ENCODE data around the gene HORMAD2. TPM values are rescaled to one million over a fixed set of nuclear protein-coding genes. Genes with fewer than 3 reads are reported as not detected.
"Not testable (repeated sequence)": the region's sequence is repeated elsewhere in the genome, so short reads cannot be mapped to it uniquely, and the experiment has no call there.

HORMAD2 gene
- polyA plus RNA-seq, 4 donors, result 0.10 TPM; not detected in 3

DNA sequence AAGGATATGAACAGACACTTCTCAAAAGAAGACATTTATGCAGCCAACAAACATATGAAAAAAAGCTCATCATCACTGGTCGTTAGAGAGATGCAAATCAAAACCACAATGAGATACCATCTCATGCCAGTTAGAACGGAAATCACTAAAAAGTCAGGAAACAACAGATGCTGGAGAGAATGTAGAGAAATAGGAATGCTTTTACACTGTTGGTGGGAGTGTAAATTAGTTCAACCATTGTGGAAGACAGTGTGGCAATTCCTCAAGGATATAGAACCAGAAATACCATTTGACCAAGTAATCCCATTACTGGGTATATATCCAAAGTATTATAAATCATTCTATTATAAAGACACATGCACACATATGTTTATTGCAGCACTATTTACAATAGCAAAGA is 20.5 kb downstream of the HORMAD2 start:
- DNase-seq (ENCODE audit: low read depth in 4 of 4, low spot score in 3 of 4), result not testable (repeated sequence)

DNA sequence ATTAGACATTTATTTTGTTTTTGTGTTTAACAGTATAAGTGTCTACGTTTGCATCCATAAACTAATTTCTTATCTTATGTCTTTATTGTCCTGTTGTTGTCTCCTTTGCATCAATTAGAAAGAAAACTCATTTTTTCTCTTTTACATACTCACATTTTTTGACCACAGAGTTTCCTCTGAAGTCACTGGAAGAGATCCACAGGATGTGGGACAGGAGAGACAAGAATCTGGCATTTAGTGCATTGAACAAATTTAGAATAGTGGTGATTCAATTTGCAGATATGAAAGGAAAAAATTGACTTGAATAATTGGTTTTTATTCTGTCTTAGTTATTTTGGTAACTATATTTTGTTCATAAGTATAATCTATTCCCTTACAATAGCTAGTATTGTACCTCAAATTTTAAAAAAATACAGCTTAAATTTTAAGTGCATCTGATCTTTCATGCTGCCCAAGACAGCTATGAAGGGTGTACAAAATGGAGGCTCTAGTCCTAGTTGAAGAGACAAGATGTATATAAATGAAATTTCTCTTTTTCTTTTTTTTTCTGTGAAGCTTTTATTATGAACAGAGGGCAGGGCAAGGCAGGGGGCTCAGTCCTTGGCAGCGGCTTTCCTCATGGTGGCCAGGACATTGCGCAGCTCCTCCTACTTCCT is 24.4 kb downstream of the HORMAD2 start:
- no peak for DNase-seq (ENCODE audit: low read depth in 4 of 4, low spot score in 3 of 4)

DNA sequence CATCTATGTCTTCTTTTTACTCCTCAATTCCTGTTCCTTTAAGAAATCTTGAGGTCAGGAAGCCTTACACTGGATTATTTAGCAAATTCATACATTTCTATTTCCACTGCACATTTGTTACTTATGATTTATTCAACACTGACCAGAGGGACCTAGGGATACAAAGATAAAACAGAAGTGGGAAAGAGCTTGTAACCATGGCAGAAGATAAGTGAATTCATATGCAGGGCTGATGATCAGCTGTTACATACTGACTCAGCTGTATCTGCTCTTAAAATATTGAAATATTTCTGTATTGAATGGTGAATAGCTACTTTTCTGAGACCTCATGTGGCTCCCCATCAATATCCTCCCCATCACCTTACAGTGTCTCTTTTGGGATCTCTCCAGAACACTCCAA is 25.2 kb downstream of the HORMAD2 start:
- DNase-seq (ENCODE audit: low read depth in 4 of 4, low spot score in 3 of 4), result no peak

DNA sequence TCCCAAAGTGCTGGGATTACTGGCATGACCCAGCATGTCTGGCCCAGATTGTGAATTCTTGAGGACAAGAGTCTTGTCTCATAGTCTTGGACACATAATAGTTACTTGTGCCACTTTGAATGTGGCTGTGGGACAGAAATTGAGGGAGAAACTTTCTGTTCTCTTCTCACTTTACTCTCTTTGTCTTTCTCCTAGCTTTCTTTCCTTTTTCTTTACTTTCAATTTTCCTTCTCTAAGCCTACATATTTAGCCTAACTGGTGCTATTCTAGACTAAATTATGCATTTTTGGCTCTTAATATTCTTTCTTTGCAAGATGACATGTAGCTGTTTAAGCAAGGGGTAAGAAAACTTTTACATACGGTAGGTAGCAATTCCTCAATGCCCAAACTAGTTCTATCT is 33.2 kb downstream of the HORMAD2 start:
- DNase-seq (ENCODE audit: low read depth in 4 of 4, low spot score in 3 of 4), result no peak

DNA sequence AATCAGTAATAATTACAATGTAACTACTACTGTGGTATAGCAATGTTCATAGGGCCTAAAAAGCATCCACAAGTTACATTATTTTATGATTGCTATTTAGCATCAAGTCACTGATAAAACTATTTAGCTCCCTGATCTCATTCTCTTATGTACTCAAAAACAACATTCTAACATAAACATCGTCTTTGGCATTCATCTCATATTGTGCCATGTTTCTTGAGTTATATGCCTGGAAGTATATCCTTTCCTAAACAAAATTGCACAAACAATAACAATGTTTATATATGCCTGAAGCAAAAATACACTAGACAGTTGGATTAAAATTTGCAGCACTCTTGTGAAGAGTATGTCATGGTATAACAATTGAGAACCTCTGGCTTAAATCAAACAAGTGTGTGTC is 34.1 kb downstream of the HORMAD2 start:
- DNase-seq (ENCODE audit: low read depth in 4 of 4, low spot score in 3 of 4), result no peak

DNA sequence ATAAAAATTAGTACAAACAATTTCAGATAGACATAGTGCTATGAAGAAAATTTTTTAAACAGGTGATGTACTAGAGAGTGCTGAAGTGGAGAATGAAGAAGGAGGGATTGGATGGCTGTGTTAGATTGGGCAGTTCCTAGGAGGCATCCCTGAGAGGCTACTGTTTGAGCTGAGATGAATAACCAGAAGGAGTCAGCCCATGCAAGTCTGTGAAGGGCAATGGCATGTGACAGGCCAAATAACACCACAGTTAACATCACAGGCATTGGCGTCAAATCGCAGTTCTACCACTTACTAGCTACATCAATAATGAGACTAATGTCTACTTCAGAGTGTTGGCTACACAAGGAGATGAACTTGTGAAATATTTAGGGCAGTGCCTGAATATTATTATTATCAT is 35.4 kb downstream of the HORMAD2 start:
- no peak for DNase-seq (ENCODE audit: low read depth in 4 of 4, low spot score in 3 of 4)

DNA sequence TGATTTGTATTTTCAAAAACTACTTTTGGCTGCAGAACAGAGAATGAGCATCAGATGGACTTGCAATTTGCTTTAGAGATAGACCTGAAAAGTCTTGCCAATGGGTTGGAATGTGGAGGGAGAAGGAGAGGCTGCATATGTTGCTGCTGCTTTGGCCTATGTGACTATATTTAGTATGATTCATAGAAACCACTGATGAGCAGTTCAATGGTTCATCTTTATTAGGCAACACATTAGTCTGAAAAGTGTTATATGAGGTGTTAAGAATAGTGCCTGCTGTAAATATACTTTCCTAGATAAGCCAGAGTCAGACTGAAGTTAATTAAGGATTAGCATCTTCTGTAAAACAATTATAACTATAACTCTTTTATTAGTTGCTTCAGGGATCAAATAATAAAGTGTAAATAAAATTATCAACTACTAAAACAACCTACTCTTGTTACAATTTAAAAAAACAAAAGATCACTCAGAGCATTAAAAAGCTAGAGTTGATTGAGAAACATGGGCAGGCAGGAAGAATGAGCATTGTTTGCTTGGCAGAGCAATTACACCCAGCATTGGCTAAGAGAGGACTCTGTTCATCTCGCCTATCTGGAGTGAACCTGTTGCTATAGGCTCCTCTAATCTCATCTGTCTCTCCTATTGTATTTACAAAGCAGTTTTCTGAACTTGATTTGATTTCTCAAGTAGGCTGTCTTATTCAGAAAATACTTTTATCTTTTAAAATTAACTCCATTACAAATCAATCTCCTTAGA is 36.3 kb downstream of the HORMAD2 start:
- DNase-seq (ENCODE audit: low read depth in 4 of 4, low spot score in 3 of 4), result no peak

DNA sequence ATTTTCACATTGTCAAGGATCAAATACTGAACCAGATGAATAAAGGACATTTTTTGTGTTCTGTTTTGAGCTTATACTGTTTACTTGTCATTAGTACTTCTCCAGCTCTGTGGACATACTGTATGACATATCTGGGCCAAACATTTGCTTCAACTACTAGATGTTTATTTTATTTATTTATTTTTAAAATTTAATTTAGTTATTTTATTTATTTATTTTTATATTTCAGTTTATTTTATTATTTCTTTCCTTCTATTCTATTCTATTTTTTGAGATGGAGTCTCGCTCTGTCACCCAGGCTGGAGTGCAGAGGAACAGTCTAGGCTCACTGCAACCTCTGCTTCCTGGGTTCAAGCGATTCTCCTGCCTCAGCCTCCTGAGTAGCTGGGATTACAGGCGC is 37.0 kb downstream of the HORMAD2 start:
- no peak for DNase-seq (ENCODE audit: low read depth in 4 of 4, low spot score in 3 of 4)

DNA sequence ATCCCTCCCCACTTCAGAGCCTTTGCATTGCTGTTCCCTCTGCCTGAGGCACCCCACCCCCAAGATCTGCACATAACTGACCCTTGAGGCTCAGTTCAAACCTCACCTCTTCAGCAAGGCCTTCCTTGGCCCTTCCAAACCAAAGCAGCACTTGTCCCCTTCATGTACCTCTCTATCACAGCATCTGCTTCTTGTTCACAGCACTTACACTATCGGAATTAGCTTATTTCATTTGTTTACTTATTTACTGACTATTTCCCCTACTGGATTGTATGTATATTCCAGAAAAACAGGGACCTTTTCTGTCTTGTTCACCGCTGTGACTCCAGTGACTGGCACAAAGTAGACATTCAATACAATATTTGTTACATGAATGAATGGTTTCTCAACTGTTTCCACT is 38.0 kb downstream of the HORMAD2 start:
- DNase-seq (ENCODE audit: low read depth in 4 of 4, low spot score in 3 of 4), result no peak

DNA sequence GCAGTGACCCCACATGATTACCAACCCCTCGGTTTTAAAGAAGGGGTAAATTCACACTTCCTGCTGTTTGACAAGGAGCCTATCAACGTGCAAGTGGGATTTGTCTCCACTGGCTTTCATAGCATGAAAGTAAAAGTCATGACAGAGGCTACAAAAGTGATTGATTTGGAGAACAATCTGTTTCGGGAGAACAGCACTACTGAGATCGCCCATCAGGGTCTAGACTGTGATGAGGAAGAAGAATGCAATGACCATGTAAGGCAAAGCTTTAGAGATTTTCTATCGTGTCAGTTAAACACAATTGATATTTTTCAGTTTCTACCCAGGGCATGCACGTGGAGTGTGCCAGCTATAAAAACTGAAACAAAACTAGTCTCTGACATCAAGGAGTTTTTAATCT is 41.7 kb downstream of the HORMAD2 start:
- peak in 2 of 4 donors; percentile 7 to 24 for DNase-seq (ENCODE audit: low read depth in 4 of 4, low spot score in 3 of 4)

DNA sequence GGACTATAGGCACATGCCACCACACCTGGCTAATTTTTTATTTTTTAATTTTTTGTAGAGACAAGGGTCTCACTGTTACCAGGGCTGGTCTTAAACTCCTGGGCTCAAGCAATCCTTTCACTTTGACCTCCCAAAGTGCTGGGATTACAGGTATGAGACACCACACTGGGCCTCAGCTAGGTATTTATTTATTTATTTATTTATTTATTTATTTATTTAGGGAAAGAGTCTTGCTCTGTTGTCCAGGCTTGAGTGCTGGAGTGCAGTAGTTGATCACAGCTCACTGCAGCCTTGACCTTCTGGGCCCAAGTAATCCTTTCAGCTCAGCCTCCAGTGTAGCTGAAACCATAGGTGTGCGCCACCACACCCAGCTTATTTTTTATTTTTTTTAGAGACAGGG is 43.2 kb downstream of the HORMAD2 start:
- DNase-seq (ENCODE audit: low read depth in 4 of 4, low spot score in 3 of 4), result no peak

DNA sequence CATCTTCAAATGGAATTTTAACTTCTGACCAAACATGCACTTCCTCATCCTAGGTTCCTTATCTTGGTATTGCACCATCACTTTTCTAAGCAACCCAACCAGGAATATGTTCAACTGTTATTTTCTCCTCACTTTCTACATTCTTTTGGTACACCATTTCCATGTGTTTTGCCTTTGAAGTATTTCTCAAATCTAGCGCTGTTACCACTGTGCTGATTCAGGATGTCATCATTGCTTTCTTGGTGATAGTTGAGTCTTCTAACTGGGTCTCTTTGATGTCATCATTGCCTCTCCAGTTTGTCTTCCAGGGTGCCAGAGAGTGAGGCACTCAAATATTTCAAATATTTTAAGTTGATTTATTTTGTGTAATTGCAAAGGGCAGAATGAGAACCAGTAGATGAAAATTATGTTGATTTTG is 47.5 kb downstream of the HORMAD2 start:
- no peak for DNase-seq (ENCODE audit: low read depth in 4 of 4, low spot score in 3 of 4)

DNA sequence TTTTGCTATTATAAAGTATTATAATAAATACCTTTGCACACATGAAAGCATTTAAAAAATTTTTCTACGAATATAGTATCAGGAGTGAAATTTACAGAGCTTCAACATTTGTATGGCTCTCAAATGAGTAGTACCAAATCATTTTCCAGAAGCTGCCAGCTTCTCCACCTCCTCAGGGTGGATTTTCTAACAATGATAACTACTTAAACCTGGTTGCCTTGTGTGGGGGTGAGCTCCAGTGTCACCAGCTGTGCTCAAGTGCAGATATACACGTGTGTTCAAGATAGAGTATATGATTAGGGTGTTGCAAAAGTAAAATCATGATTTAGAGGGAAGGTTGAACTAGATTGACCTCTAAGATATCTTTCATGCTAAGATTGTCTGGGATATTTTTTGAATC is 48.2 kb downstream of the HORMAD2 start:
- DNase-seq (ENCODE audit: low read depth in 4 of 4, low spot score in 3 of 4), result no peak

DNA sequence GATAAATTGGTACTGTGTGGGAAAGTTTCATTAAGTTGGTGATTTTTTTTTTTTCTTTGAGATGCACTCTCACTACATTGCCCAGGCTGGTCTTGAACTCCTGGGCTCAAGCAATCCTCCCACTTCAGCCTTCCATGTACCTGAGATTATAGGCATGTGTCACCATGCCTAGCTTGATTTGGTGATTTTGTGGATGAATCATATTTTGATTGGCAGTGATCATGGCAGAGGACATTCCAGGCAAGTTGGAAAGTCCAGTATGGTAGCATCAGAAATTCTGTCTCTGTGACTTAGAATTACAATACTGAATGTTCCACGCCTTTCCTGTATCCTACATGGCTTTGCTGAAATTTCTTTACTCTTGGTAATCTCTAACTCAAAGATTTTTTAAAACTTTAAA is 49.4 kb downstream of the HORMAD2 start:
- no peak for DNase-seq (ENCODE audit: low read depth in 4 of 4, low spot score in 3 of 4)

DNA sequence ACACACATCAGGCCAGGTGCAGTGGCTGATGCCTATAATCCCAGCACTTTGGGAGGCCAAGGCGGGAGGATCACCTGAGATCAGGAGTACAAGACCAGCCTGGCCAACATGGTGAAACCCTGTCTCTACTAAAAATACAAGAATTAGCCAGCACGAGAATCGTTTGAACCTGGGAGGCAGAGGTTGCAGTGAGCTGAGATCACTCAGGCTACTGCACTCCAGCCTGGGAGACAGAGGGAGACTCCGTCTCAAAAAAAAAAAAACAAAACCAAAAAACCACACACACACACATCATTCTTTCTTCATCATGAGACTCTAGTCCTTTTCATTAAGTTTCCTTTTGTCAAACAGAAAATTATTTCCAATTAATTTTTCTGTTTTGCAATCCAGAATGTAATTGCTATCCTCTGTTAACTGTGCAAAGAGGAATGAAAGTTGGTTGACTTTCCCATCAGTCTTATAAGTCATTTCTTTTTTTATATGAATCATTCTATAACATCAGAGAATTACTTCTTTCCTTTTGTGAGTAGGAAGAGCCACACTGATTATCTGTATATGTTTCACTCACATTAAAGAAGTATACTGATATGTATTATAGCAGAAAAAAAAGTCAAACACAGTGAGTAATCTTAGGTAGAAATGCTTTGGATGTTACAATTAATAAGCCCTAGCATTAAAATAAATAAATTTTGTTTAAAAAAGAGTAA is 52.2 kb downstream of the HORMAD2 start:
- no peak for DNase-seq (ENCODE audit: low read depth in 4 of 4, low spot score in 3 of 4)

DNA sequence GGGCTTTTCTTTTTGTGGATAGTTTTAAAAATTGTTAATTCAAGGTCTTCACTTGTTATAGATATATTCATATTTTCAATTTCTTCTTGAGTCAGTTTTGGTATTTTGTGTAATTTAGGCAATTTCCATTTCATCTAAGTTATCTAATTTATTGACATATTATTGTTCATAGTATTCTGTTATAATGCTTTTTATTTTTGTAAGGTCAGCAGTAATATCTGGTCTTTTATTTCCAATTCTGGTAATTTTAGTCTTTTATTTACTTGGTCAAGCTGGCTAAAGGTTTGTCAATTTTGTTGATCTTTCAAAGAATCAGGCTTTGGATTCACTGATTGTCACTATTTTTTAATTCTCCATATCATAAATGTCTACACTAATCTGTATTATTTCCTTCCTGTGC is 60.1 kb downstream of the HORMAD2 start:
- no peak for DNase-seq (ENCODE audit: low read depth in 4 of 4, low spot score in 3 of 4)

DNA sequence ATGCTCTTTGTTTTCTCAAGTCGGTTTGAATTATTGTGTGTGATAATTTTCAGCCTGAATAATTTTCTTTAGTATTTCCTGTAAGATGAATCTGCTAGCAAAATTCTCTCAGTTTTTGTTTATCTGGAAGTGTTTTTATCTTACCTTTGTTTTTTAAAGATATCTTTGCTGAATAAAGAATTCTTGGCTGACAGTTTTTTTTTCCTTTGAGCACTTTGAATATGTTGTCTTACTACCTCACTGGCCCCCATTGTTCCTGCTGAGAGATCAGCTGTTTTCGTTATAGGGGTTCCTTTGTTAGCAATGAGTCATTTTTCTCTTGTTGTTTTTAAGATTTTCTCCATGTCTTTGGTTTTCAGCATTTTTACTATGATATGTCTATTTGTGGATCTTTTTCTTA is 63.0 kb downstream of the HORMAD2 start:
- DNase-seq (ENCODE audit: low read depth in 4 of 4, low spot score in 3 of 4), result no peak

DNA sequence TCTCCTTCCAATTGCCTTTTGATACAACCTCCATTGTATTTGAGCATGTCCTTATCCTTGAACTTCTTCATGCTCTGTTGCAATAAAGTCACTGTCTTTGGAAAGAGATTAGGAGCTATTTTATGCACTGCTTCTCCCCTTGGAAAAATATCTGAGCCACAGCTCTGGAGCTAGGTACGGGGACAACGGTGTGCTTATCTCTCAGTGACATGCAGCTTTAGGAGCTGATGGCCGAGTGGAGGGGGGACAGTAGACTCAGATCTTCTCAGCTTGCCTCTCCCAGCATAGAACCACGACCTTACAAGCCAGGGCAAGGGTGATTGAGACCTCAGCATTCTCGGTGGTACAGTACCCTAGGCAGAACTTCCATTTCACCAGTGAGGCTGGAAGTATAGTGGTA is 64.1 kb downstream of the HORMAD2 start:
- DNase-seq (ENCODE audit: low read depth in 4 of 4, low spot score in 3 of 4), result no peak

DNA sequence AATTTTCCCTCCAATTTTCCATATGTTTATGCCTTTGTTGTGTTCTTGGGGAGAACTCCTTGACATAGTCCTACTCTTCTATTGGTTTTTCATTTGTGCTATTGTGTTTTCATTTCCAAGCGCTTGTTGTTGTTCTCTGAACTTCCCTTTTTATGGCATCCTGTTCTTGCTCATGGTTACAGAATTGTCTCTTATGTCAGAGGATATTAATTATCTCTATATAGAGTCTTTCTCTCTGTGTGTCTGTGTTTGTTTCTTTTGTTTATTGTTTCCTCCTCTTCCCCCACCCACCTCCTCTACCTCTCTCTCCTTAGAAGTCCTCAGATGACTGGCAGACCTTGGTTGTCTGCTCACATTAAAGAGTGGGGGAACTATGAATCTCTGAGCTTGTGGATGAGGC is 69.9 kb downstream of the HORMAD2 start:
- DNase-seq (ENCODE audit: low read depth in 4 of 4, low spot score in 3 of 4), result no peak

DNA sequence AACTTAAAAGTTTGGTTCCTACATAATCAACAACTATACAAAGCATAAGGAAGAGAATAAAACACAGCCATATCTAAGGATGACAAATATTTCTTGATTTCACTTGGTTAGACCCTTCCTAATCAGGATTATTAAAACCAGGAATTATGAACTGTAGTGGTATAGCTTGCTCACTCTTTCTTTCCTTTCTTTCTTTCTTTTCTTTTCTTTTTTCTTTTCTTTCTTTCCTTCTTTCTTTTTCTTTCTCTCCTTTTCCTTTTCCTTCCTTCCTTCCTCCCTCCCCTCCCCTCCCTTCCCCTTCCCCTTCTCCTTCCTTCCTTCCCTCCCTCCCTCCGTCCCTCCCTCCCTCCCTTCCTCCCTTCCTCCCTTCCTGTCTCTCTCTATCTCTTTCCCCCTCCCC is 78.0 kb downstream of the HORMAD2 start:
- no peak for DNase-seq (ENCODE audit: low read depth in 4 of 4, low spot score in 3 of 4)

DNA sequence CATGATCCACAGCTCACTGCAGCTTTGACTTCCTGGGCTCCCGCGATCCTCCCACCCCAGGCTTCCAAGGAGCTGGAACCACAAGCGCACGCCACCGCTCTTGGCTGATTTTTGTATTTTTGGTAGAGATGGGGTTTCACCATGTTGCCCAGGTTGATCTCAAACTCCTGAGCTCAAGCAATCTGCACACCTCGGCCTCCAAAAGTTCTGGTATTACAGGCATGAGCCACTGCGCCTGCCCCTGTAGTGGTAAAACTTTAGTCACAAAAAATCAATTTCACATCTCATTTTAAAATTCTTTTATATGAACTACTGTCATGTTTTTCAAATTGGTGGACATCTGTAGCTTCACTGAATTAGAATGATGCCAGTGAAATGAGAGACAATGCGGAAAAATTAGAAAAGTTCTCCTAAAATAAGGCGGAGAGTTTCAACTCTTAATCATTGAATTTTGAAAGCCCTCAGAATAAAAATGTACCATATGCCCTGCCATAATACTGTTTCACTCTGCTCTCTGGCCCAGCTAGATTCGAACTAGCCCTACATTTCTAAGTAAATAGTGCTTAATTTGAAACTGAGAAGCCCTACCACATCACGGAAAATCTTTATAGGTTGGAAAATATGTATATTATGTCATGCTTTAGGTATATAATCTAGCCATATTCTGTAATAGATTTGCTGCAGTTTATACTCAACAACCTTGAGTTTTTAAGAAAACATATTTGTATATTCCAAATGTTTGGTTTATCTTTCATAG is 78.7 kb downstream of the HORMAD2 start:
- DNase-seq (ENCODE audit: low read depth in 4 of 4, low spot score in 3 of 4), result no peak

Data from right renal pelvis (tissue), 4 donors.